ENCODE data around the gene PDE8A. TPM values are rescaled to one million over a fixed set of nuclear protein-coding genes. Genes with fewer than 3 reads are reported as not detected.

PDE8A gene
- total RNA-seq, 3 donors from 2014 or later, result 45.1 to 60.5 (median 58.3) TPM

DNA sequence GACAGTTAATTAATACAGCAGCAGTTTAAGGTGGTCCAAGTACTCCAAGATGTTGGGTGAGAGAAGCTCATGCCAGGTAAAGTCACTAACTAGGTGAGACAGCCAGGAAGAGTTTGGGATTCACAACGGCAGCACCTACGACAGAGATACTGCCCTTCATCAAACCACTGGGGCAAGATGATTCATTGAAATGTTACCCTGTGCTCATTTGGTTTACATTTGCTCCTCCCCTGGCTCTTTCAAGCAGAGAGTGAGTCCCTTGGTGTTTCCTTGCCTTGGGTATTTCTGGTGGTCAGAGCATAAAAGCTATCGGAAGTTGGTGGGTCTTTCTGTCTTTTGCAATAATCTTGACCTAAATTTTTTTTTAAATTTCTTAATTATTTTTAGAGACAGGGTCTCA is 19.9 kb upstream of the PDE8A start:
- Histone ChIP-seq H3K9me3 (no peaks in the 10 kb centered on the region), H3K27ac (no peak overlapping the region), H3K27me3 (no peaks in the 10 kb centered on the region), H3K4me3 (no peak overlapping the region), H3K4me1 (no peaks in the 10 kb centered on the region), H3K36me3 (no peaks in the 10 kb centered on the region)
- intact Hi-C loops (cut with DNase I; ENCODE audit: low total_unique reads), result loop anchor here (10.0 kb wide), 1 partner anchor 73 kb away; no protein-coding TSS in a partner anchor
- DNase-seq (ENCODE audit: low spot score in 2 of 2), result no peak
- TF ChIP-seq POLR2AphosphoS5 (IDR thresholded peaks at IDR 0.05), result no peak
- TF ChIP-seq, protein P1, sequence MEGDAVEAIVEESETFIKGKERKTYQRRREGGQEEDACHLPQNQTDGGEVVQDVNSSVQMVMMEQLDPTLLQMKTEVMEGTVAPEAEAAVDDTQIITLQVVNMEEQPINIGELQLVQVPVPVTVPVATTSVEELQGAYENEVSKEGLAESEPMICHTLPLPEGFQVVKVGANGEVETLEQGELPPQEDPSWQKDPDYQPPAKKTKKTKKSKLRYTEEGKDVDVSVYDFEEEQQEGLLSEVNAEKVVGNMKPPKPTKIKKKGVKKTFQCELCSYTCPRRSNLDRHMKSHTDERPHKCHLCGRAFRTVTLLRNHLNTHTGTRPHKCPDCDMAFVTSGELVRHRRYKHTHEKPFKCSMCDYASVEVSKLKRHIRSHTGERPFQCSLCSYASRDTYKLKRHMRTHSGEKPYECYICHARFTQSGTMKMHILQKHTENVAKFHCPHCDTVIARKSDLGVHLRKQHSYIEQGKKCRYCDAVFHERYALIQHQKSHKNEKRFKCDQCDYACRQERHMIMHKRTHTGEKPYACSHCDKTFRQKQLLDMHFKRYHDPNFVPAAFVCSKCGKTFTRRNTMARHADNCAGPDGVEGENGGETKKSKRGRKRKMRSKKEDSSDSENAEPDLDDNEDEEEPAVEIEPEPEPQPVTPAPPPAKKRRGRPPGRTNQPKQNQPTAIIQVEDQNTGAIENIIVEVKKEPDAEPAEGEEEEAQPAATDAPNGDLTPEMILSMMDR (IDR thresholded peaks at IDR 0.05), result no peak
- TF ChIP-seq POLR2A (IDR thresholded peaks at IDR 0.05), result no peak

DNA sequence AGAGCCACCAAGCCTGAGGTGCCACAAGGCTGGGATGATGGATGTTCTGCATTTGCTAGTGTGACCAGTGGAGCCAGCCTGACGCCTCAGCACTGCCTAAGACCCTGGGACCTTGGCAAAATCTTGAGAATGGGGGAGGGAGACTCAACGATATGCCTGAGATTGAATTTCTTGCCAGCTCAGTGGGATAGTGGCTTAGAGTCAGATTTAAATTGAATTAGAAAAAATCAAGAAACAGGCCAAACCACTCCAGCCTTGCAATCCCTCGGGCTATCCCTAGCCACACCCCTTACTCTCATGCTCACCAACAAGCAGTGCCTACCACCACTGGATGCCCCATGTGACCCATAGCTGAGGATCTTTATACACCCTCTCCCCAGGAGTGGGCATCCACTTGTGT is 18.7 kb upstream of the PDE8A start:
- H3K36me3 ChIP-seq, result no peaks in the 10 kb centered on the region
- intact Hi-C loops (cut with DNase I; ENCODE audit: low total_unique reads), result loop anchor here (10.0 kb wide), 1 partner anchor 72 kb away; no protein-coding TSS in a partner anchor
- H3K4me3 ChIP-seq, result no peak overlapping the region
- H3K4me1 ChIP-seq, result no peaks in the 10 kb centered on the region
- no peaks in the 10 kb centered on the region for H3K27me3 ChIP-seq
- TF ChIP-seq POLR2AphosphoS5 (IDR thresholded peaks at IDR 0.05), result no peak
- no peak for TF ChIP-seq POLR2A (IDR thresholded peaks at IDR 0.05)
- TF ChIP-seq, protein P1 (IDR thresholded peaks at IDR 0.05), result no peak
- H3K9me3 ChIP-seq, result no peaks in the 10 kb centered on the region
- no peak overlapping the region for H3K27ac ChIP-seq
- no peak for DNase-seq (ENCODE audit: low spot score in 2 of 2)

DNA sequence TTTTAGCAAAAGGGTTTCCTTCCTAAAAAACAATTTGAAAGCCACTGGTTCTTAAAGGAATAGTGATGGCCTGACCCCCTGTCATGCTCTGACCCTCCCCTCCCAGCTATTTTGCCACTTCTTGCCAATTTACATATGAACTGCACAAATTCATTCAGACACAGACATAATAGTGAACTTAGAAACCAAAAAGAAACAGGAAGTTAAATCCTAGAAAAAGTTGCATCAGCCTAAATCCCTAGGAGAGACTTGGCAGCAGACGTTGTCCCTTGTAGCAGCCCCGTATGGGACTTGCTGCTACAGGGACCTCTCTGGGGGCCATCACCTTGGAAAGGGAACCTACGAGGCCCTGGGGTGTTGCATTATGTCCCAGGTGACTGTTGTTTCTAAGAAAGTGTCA is 14.3 kb upstream of the PDE8A start:
- Histone ChIP-seq H3K9me3 (no peaks in the 10 kb centered on the region), H3K36me3 (no peaks in the 10 kb centered on the region), H3K4me3 (no peak overlapping the region), H3K4me1 (no peaks in the 10 kb centered on the region), H3K27me3 (no peaks in the 10 kb centered on the region), H3K27ac (no peak overlapping the region)
- no peak for TF ChIP-seq POLR2A (IDR thresholded peaks at IDR 0.05)
- no peak for TF ChIP-seq POLR2AphosphoS5 (IDR thresholded peaks at IDR 0.05)
- TF ChIP-seq, protein P1 (IDR thresholded peaks at IDR 0.05), result no peak
- intact Hi-C loops (cut with DNase I; ENCODE audit: low total_unique reads), result loop anchor here (10.0 kb wide), 1 partner anchor 67 kb away; no protein-coding TSS in a partner anchor
- DNase-seq (ENCODE audit: low spot score in 2 of 2), result no peak

DNA sequence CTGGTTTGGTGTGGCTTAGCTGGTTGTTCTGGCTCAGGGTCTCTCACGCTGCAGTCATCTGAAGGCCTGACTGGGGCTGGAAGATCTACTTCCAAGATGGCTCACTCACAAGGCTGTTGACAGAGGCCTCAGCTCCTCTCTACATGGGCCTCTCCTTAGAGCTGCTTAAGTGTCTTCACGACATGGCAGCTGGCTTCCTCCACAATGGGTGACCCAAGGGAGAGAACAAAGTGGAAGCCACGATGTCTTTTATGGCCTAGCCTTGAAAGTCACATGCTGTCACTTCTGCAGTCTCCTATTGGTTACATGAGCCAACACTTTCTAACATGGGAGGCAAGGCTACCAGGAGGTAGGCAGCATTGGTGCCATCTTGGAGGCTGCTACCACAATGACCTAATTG is 13.4 kb upstream of the PDE8A start:
- H3K9me3 ChIP-seq, result no peaks in the 10 kb centered on the region
- H3K27ac ChIP-seq, result no peak overlapping the region
- intact Hi-C loops (cut with DNase I; ENCODE audit: low total_unique reads), result loop anchor here (10.0 kb wide), 1 partner anchor 66 kb away; no protein-coding TSS in a partner anchor
- TF ChIP-seq, protein P1 (IDR thresholded peaks at IDR 0.05), result no peak
- no peak for TF ChIP-seq POLR2A (IDR thresholded peaks at IDR 0.05)
- TF ChIP-seq POLR2AphosphoS5 (IDR thresholded peaks at IDR 0.05), result no peak
- H3K4me1 ChIP-seq, result no peaks in the 10 kb centered on the region
- DNase-seq (ENCODE audit: low spot score in 2 of 2), result no peak
- no peak overlapping the region for H3K4me3 ChIP-seq
- no peaks in the 10 kb centered on the region for H3K36me3 ChIP-seq
- no peaks in the 10 kb centered on the region for H3K27me3 ChIP-seq

DNA sequence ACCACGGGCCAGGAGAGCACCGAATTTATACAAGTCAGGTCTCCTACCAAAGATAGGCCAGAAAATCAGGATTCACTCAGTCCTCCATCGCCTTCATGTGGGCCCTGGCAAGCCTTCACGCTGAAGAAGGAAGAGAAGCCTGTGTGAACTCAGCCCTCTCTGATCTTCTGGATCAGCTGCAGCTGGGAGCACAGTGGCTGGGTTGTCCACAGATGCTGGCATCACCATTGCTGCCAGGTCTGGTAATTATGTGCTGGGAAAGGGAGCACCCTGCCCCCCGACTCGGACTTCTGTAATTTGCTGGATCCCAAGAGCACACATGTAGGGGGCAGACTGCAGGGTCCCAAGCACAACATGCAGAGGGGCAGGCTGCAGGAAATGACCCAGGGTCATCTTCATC is 12.4 kb upstream of the PDE8A start:
- Histone ChIP-seq H3K9me3 (no peaks in the 10 kb centered on the region), H3K4me1 (no peaks in the 10 kb centered on the region), H3K4me3 (no peak overlapping the region), H3K27ac (no peak overlapping the region), H3K36me3 (no peaks in the 10 kb centered on the region), H3K27me3 (no peaks in the 10 kb centered on the region)
- DNase-seq (ENCODE audit: low spot score in 2 of 2), result no peak
- intact Hi-C loops (cut with DNase I; ENCODE audit: low total_unique reads), result loop anchor here (10.0 kb wide), 1 partner anchor 66 kb away; no protein-coding TSS in a partner anchor
- TF ChIP-seq POLR2AphosphoS5 (IDR thresholded peaks at IDR 0.05) (no peak), POLR2A (IDR thresholded peaks at IDR 0.05) (no peak)
- TF ChIP-seq, protein P1 (IDR thresholded peaks at IDR 0.05), result no peak

Measured in breast epithelium (tissue), 4 donors.